HepG2 (cell line): ENCODE measurements around the gene RBM14. TPM values are rescaled to one million over a fixed set of nuclear protein-coding genes. Genes with fewer than 3 reads are reported as not detected.
A peak's percentile ranks its signal among the peaks of the same experiment; 100 is the strongest.

ENCODE experiments used
- HNF4A ChIP-seq: sonication (generic); formaldehyde crosslinking; IDR thresholded peaks from 2 replicates; pipeline ENCODE4 v1.4.0; 2020; ENCODE audit warnings: missing genetic modification reagents
- HNRNPK ChIP-seq: fragments of 200-400 bp; formaldehyde crosslinking; IDR thresholded peaks from 2 replicates; pipeline ENCODE4 v1.6.1; 2018; ENCODE audit warnings: low read length, low read depth, moderate library complexity, mild to moderate bottlenecking; ENCODE audit not compliant: poor library complexity, severe bottlenecking
- IKZF4 ChIP-seq: sonication (generic); formaldehyde crosslinking; IDR thresholded peaks from 2 replicates; pipeline ENCODE4 v1.5.1; 2020; ENCODE audit warnings: borderline replicate concordance, mild to moderate bottlenecking, low read depth, missing genetic modification reagents; ENCODE audit errors: not compliant biosample characterization
- MATR3 ChIP-seq: sonication (generic); formaldehyde crosslinking; IDR thresholded peaks from 2 replicates; pipeline ENCODE4 v1.4.0; 2020; ENCODE audit warnings: missing genetic modification reagents
- MED1 ChIP-seq: sonication (generic); formaldehyde crosslinking; IDR thresholded peaks from 2 replicates; pipeline ENCODE4 v1.4.0; 2020; ENCODE audit warnings: missing genetic modification reagents
- MXI1 ChIP-seq: IDR thresholded peaks from 3 replicates; pipeline ENCODE4 v1.6.1; 2012; ENCODE audit warnings: low read depth, low read length, inconsistent platforms, borderline replicate concordance
- RBM22 ChIP-seq: fragments of 200-400 bp; formaldehyde crosslinking; optimal IDR thresholded peaks from 2 replicates; pipeline ENCODE3; 2017; ENCODE audit warnings: mild to moderate bottlenecking, low read length, moderate library complexity
- SATB2 ChIP-seq: sonication (generic); formaldehyde crosslinking; IDR thresholded peaks from 2 replicates; pipeline ENCODE4 v1.5.0; 2020; ENCODE audit warnings: missing genetic modification reagents
- SRY ChIP-seq: sonication (generic); formaldehyde crosslinking; IDR thresholded peaks from 2 replicates; pipeline ENCODE4 v1.8.0; 2022; ENCODE audit warnings: mild to moderate bottlenecking, missing genetic modification reagents
- TCF7 ChIP-seq: sonication (generic); IDR thresholded peaks from 2 replicates; pipeline ENCODE4 v1.6.1; 2016; ENCODE audit warnings: antibody characterized with exemption, low read depth
- YY1 ChIP-seq: IDR thresholded peaks from 2 replicates; pipeline ENCODE4 v1.6.1; 2011; ENCODE audit warnings: low read length, low read depth, moderate library complexity, mild to moderate bottlenecking; ENCODE audit not compliant: insufficient read depth, insufficient replicate concordance
- ZBTB20 ChIP-seq: sonication (generic); formaldehyde crosslinking; IDR thresholded peaks from 2 replicates; pipeline ENCODE4 v1.8.1; 2023; ENCODE audit warnings: missing genetic modification reagents, low read depth, mild to moderate bottlenecking, borderline replicate concordance
- ZFY ChIP-seq: sonication (generic); formaldehyde crosslinking; IDR thresholded peaks from 2 replicates; pipeline ENCODE4 v1.4.0; 2020; ENCODE audit warnings: missing genetic modification reagents
- ZNF780A ChIP-seq: sonication (generic); formaldehyde crosslinking; IDR thresholded peaks from 2 replicates; pipeline ENCODE4 v1.8.0; 2022; ENCODE audit warnings: mild to moderate bottlenecking, missing genetic modification reagents, moderate library complexity
- polyA plus RNA-seq, 8 experiments: library from polyadenylated mRNA; depleted of rRNA in 3 of 8; stranded (reverse) in 7 of 8; unstranded in 1 of 8; fragments of >200 nt; fragmentation: Illumina TruSeq in 4 of 8; extraction: Trizol in 4 of 8; gene quantifications; 2 replicates each; pipeline versions ENCODE4 v1.2.1 to v1.2.3, GENCODE V29; 2011 to 2016; ENCODE audit warnings: low read depth in 4 of 8, missing spikeins in 1 of 8, mixed read lengths in 1 of 8; ENCODE audit not compliant: insufficient read depth in 1 of 8
- total RNA-seq, 5 experiments: library from RNA; depleted of rRNA; stranded (reverse); fragments of >200 nt; fragmentation: Illumina TruSeq; extraction: Trizol; gene quantifications; 2 replicates each; pipeline ENCODE4 v1.2.3, GENCODE V29; 2016; ENCODE audit warnings: low read depth in 1 of 5
- TF ChIP-seq, protein P1 (sequence below): sonication (generic); formaldehyde crosslinking; IDR thresholded peaks from 2 replicates; pipeline ENCODE4 v1.4.0; 2020; ENCODE audit warnings: mild to moderate bottlenecking, missing genetic modification reagents, borderline replicate concordance
- TF ChIP-seq, protein P2 (sequence below): IDR thresholded peaks from 2 replicates; pipeline ENCODE4 v1.6.1; 2012; ENCODE audit warnings: low read depth, low read length, improper control_type of control experiment
- TF ChIP-seq, protein P3 (sequence below): sonication (generic); formaldehyde crosslinking; IDR thresholded peaks from 2 replicates; pipeline ENCODE4 v1.4.0; 2020; ENCODE audit warnings: missing genetic modification reagents, borderline replicate concordance
- TF ChIP-seq, protein P4 (sequence below): sonication (generic); formaldehyde crosslinking; IDR thresholded peaks from 2 replicates; pipeline ENCODE4 v1.5.1; 2020; ENCODE audit warnings: missing genetic modification reagents, mild to moderate bottlenecking, borderline replicate concordance

The RBM14 gene
- total and polyA plus RNA-seq, 2 of the 13 experiments (the other 11 are each of a cell fraction or from before 2014, with no cell fraction given), result 12.7 to 44.1 TPM

DNA sequence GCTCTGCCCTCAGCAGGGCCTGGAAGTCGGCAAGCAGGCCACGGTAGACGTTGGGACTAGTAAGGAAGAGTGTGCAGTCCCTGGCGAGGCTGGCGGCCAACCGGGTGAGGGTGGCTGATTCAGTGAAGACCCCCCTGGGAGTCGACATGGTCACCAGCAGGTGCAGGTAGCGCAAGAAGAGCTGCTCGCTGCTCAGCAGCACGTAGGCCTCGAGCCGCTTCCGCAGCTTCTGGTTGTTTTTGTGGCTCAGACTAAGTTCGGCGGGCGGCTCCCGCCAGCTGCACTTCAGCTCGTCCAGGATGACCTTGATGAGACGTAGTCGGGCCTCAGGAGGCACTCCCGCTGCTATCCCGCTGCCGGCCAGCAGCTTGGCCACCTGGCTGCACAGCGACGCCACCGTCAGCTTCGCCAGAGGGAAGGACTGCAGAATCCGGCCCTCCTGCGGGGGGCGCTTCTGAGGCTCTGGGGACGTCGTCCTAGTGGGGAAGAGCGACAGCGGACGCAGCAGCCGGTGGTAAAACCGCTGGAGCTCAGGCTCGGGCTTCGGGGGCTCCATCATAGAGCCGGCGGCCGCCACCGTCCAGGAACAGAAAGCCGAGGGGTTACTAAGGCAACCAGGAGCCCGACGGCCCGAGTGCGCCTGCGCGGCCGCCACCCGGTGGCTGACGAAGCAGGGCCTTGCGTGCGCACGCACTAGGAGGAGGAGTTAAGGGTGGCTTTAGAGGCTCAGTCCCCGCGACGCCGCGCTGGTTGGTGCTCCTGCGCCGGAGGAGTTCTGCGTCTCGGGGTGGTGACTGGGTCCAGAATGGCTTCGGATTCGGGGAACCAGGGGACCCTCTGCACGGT, 23.8 kb upstream of the RBM14 start, which contains the start of the genes CCDC87 and CCS (continued):
- TF ChIP-seq, protein P1, sequence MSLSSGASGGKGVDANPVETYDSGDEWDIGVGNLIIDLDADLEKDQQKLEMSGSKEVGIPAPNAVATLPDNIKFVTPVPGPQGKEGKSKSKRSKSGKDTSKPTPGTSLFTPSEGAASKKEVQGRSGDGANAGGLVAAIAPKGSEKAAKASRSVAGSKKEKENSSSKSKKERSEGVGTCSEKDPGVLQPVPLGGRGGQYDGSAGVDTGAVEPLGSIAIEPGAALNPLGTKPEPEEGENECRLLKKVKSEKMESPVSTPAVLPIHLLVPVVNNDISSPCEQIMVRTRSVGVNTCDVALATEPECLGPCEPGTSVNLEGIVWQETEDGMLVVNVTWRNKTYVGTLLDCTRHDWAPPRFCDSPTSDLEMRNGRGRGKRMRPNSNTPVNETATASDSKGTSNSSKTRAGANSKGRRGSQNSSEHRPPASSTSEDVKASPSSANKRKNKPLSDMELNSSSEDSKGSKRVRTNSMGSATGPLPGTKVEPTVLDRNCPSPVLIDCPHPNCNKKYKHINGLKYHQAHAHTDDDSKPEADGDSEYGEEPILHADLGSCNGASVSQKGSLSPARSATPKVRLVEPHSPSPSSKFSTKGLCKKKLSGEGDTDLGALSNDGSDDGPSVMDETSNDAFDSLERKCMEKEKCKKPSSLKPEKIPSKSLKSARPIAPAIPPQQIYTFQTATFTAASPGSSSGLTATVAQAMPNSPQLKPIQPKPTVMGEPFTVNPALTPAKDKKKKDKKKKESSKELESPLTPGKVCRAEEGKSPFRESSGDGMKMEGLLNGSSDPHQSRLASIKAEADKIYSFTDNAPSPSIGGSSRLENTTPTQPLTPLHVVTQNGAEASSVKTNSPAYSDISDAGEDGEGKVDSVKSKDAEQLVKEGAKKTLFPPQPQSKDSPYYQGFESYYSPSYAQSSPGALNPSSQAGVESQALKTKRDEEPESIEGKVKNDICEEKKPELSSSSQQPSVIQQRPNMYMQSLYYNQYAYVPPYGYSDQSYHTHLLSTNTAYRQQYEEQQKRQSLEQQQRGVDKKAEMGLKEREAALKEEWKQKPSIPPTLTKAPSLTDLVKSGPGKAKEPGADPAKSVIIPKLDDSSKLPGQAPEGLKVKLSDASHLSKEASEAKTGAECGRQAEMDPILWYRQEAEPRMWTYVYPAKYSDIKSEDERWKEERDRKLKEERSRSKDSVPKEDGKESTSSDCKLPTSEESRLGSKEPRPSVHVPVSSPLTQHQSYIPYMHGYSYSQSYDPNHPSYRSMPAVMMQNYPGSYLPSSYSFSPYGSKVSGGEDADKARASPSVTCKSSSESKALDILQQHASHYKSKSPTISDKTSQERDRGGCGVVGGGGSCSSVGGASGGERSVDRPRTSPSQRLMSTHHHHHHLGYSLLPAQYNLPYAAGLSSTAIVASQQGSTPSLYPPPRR, result peak; percentile 19; the same call in 1 of the 2 replicates
- TF ChIP-seq YY1 (peak; percentile 26), MATR3 (CRISPR knock-in tag) (no peak), ZFY (peak; percentile 88), SRY (CRISPR knock-in tag) (peak; percentile 17; the same call in 1 of the 2 replicates), MXI1 (peak; percentile 85; the same call in 1 of the 3 replicates), RBM22 (no peak), HNF4A (CRISPR knock-in tag) (peak; percentile 48), MED1 (peak; percentile 64), HNRNPK (no peak), ZBTB20 (CRISPR knock-in tag) (0 out of 2 replicates have a peak, but pooled peaks have one; percentile 2), TCF7 (no peak), IKZF4 (no peak), SATB2 (no peak), ZNF780A (CRISPR knock-in tag) (no peak)
- TF ChIP-seq, protein P2, sequence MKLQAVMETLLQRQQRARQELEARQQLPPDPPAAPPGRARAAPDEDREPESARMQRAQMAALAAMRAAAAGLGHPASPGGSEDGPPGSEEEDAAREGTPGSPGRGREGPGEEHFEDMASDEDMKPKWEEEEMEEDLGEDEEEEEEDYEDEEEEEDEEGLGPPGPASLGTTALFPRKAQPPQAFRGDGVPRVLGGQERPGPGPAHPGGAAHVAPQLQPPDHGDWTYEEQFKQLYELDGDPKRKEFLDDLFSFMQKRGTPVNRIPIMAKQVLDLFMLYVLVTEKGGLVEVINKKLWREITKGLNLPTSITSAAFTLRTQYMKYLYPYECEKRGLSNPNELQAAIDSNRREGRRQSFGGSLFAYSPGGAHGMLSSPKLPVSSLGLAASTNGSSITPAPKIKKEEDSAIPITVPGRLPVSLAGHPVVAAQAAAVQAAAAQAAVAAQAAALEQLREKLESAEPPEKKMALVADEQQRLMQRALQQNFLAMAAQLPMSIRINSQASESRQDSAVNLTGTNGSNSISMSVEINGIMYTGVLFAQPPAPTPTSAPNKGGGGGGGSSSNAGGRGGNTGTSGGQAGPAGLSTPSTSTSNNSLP, result no peak; the same call in 1 of the 2 replicates
- TF ChIP-seq, protein P3, sequence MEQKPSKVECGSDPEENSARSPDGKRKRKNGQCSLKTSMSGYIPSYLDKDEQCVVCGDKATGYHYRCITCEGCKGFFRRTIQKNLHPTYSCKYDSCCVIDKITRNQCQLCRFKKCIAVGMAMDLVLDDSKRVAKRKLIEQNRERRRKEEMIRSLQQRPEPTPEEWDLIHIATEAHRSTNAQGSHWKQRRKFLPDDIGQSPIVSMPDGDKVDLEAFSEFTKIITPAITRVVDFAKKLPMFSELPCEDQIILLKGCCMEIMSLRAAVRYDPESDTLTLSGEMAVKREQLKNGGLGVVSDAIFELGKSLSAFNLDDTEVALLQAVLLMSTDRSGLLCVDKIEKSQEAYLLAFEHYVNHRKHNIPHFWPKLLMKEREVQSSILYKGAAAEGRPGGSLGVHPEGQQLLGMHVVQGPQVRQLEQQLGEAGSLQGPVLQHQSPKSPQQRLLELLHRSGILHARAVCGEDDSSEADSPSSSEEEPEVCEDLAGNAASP (CRISPR knock-in tag), result peak; percentile 32
- TF ChIP-seq, protein P4, sequence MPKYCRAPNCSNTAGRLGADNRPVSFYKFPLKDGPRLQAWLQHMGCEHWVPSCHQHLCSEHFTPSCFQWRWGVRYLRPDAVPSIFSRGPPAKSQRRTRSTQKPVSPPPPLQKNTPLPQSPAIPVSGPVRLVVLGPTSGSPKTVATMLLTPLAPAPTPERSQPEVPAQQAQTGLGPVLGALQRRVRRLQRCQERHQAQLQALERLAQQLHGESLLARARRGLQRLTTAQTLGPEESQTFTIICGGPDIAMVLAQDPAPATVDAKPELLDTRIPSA (CRISPR knock-in tag), result 0 out of 2 replicates have a peak, but pooled peaks have one; percentile 40
